Dermis blood vessel endothelial cell (primary cell): ENCODE data around the gene APOA5. TPM values are rescaled to one million over a fixed set of nuclear protein-coding genes. Genes with fewer than 3 reads are reported as not detected.
"Not testable (repeated sequence)": the region's sequence is repeated elsewhere in the genome, so short reads cannot be mapped to it uniquely, and the experiment has no call there.

Experiments used
- DNase-seq: peaks from one replicate; pipeline ENCODE4 v3.0.0; 2010
- total RNA-seq: library from RNA; depleted of rRNA; stranded (reverse); fragments of >200 nt; gene quantifications from 2 replicates; pipeline ENCODE4 v1.2.3, GENCODE V29; 2014

Gene APOA5
- total RNA-seq, 1 donor from 2014 or later, result not detected

DNA sequence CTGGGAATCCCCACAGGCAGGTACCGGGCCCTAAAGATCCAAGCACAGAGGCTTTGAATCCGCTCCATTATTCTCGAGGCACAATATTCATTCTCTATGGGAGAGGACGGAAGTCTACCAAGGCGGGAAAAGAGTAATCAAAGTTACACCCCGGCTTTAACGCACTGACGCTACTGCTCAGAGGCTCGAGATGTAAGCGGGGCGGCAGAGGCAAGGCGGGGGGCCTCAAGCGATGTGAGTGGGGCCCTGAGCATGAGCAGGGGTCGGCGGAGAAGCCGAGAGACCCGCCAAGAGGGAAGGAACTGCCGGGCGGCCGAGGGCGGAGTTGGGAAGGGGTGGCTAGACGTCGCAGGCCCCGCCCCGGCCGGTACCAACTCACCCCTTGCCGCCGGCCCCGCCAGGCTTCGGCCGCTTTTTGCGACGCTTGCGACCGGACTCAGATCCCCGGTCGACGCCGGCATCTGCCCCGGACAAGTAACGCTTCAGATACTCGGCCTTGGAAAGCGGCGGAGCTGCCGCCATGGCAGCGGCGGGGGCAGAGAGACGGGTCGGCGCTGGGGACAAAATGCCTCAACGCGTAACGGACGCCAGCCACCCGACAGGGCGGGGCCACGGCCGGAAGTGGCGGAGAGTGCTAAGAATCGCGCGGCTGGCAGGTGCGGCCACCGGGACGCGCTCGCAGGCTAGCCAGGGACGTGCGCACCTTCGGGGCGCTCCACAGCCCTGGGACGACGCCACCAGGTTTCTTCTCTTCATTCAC, 19.1 kb downstream of the APOA5 start, which contains the start of gene BUD13:
Gene BUD13, minus strand, starts transcription at position 545 of the 760 bp plus-strand sequence. Its CDS starts 23 bp downstream, at position 522.
- DNase-seq, result peak; percentile 91

DNA sequence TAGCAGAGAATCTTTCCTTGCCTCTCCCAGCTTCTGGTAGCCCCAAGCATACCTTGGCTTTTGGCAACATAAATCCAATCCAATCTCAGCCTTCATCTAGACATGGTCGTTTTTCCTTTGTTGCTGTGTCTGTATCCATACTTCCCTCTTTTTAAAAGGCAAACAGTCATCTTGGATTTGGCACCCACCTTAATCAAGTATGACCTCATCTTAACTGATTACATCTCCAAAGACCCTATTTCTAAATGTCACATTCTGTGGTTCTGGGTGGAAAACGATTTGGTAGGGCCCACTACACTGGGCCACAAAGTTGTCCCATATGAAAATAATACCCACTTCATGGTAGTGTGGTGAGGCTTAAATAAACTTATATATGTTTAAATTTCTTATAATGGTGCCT, 19.7 kb downstream of the APOA5 start:
- no peak for DNase-seq

DNA sequence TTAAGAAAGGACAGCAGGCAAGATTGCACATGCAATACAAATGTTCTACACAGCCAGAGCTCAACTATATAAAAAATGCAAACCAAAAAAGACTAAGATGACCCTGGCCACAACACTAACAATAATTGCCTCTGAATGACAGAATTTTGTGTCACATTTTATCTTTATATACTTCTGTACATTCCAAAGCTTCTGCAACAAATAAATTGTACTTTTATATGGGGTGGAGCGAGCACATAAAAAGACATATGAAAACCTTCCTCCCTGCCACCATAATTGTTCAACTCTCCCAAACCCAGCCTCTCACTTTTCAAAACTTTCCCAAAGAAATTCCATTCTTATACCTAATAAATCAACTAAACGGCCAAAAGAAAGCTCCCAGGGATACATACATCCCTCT, 29.5 kb downstream of the APOA5 start:
- no peak for DNase-seq

DNA sequence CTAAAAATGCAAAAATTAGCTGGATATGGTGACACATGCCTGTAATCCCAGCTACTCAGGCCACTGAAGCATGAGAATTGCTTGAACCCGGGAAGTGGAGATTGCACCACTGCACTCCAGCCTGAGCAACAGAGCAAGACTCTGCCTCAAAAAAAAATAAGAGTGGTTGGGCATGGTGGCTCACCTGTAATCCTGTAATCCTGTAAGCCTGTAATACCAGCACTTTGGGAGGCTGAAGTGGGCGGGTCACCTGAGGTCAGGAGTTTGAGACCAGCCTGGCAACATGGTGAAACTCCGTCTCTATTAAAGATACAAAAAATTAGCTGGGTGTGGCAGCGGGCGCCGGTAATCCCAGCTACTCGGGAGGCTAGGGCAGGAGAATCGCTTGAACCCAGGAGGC, 35.6 kb downstream of the APOA5 start:
- DNase-seq, result not testable (repeated sequence)

DNA sequence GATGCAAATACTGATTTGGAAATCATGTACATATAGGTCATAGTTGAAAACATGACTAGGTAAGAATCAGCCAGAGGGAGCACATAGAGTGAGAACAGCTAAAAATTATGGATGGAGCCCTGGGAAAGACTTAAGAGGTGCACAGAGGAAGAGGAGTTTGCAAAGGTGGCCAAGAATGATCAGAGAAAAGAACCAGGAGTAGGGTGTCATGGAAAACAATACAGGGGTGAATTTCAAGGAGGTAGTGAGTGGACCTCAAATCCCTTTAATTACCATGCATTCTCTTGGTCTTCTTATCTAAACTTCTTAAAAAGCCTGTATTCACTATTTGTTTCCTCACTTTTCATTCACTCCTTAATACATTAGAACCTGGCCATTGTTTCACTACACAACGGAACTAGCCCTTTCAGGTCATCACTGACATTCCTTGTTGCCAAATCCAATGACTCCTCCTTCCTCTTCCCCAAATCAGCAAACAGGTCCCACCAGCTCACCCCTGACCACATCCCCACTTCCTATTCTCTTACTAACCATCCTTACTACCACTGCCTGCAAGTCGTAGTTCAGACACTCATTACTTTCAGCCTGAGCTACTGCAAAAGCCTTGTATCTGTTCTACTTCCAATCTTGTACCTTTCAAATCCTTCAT, 41.5 kb downstream of the APOA5 start:
- DNase-seq, result peak; percentile 28

DNA sequence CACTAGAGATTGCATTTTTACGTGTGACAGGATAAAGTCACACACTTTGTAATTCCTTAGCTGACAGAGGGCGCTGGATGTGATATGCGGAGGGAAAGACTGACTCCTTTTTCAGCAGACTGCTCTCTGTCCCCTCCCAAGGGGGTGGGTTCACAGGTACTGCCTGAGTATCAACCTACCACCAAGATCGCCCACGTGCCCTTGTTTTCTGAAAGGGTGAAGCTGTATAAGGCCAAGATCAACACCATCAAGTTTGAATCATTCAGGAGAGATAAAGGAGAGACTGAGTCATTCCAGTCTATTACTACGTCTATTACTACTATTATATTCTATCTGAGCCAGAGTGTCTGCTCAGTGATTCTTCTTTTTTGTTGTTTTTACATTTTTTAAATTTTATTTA, 49.6 kb downstream of the APOA5 start:
- DNase-seq, result peak; percentile 51

DNA sequence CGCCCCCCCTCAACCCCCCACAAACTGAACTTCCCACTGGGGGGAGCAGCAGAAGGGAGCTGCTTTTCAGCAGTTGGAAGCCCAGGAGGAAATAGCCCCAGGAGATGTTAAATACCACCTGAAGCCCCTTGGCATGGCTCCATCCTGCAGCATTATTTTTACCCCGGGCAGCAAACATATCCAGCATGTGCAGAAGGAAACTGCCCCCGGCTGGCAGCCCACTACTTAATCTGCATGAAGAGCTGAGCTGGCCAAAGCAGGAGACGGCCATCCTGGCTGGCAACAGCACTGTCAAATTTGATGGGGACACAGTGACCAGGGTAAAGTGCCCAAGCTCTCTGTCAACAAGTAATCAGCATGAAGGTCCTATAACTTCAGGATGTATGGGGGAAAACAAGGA, 50.9 kb downstream of the APOA5 start:
- no peak for DNase-seq

Other genes starting within 250 kb of the APOA5 start
- 17.2 and 17.9 TPM in 2 replicates for gene BUD13, start 18.9 kb downstream of the APOA5 start, total RNA-seq
- 39.5 and 48.5 TPM in 2 replicates for gene ZPR1, start 3.9 kb downstream of the APOA5 start, total RNA-seq
- gene APOA4, start 31.4 kb upstream of the APOA5 start, total RNA-seq, result not detected in 2 replicates
- gene APOC3, start 38.0 kb upstream of the APOA5 start, total RNA-seq, result not detected in 2 replicates
- 0.17 TPM in 1 of 2 replicates, not detected in the other for gene APOA1, start 45.7 kb upstream of the APOA5 start, total RNA-seq